K562 (cell line): ENCODE measurements around the gene LRRC15.

ENCODE experiments used
- CTCF ChIP-seq, 3 experiments: IDR thresholded peaks in 2 of 3; conservative IDR thresholded peaks in 1 of 3; 2 replicates each; pipeline ENCODE4 v1.5.1; 2011 to 2012; ENCODE audit warnings: low read length in 3 of 3, mild to moderate bottlenecking in 3 of 3, control low read depth in 2 of 3, improper control_type of control experiment in 1 of 3, inconsistent platforms in 1 of 3, low read depth in 1 of 3, mixed read lengths in 1 of 3, moderate library complexity in 1 of 3; ENCODE audit not compliant: insufficient read depth in 2 of 3
- LCOR ChIP-seq: sonication (generic); formaldehyde crosslinking; IDR thresholded peaks from 2 replicates; pipeline ENCODE4 v1.8.0; 2022; ENCODE audit warnings: mild to moderate bottlenecking, missing genetic modification reagents
- POLR2A ChIP-seq: fragments of 450-650 bp; conservative IDR thresholded peaks from 2 replicates; pipeline ENCODE4 v1.6.1; 2016
- WHSC1 ChIP-seq: IDR thresholded peaks from one replicate; pipeline ENCODE4 v1.6.1; 2012; ENCODE audit warnings: low read length, control low read depth, inconsistent platforms
- ZNF140 ChIP-seq: fragments of 250-450 bp; sonication (Bioruptor Pico); IDR thresholded peaks from 2 replicates; pipeline ENCODE4 v1.8.0; 2021; ENCODE audit warnings: moderate library complexity, mild to moderate bottlenecking, inconsistent platforms
- ZNF408 ChIP-seq: fragments of 250-450 bp; sonication (Bioruptor Pico); IDR thresholded peaks from 2 replicates; pipeline ENCODE4 v1.4.0; 2020; ENCODE audit warnings: low read depth, mild to moderate bottlenecking, moderate library complexity
- ZNF639 ChIP-seq, 2 experiments: fragments of 200-800 bp in 1 of 2; sonication (Bioruptor generic) in 1 of 2; sonication (generic) in 1 of 2; formaldehyde crosslinking in 1 of 2; IDR thresholded peaks in 1 of 2; conservative IDR thresholded peaks in 1 of 2; 2 replicates each; pipeline versions ENCODE4 v1.5.0 to v1.6.1; 2016 to 2020; ENCODE audit warnings: missing compliant biosample characterization in 1 of 2, missing genetic modification characterization in 1 of 2, missing genetic modification reagents in 1 of 2
- TF ChIP-seq, protein P1 (sequence below): fragments of 150-350 bp; conservative IDR thresholded peaks from 2 replicates; pipeline ENCODE4 v1.6.1; 2014; ENCODE audit warnings: low read length
- TF ChIP-seq, protein P2 (sequence below): sonication (generic); formaldehyde crosslinking; IDR thresholded peaks from 2 replicates; pipeline ENCODE4 v1.4.0; 2020; ENCODE audit warnings: mild to moderate bottlenecking, missing genetic modification reagents

DNA sequence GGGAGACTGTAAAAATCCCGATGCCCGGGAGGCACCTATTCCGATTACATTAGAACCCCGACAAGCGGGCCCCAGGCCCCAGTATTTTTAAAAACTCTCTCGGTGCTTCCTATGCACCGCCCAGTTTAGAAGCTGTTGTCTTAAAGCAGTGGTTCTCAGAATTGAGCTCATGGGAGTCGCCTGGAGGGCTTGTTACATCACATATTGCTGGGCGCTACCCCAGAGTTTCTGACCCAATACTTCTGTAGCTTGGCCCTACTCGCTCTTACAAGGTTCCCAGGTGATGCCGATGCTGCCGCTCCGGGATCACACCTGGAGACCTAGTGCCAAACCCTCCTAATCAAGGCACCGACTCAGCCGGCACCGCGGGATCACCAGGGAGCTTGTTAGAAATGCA lies 53.6 kb downstream of the LRRC15 start:
- no peak for TF ChIP-seq ZNF639 (CRISPR knock-in tag; conservative IDR thresholded peaks at IDR 0.05 in 1 of 2, IDR thresholded peaks at IDR 0.05 in 1 of 2)
- TF ChIP-seq ZNF408 (CRISPR knock-in tag) = no peak
- TF ChIP-seq LCOR = no peak
- TF ChIP-seq, protein P1, sequence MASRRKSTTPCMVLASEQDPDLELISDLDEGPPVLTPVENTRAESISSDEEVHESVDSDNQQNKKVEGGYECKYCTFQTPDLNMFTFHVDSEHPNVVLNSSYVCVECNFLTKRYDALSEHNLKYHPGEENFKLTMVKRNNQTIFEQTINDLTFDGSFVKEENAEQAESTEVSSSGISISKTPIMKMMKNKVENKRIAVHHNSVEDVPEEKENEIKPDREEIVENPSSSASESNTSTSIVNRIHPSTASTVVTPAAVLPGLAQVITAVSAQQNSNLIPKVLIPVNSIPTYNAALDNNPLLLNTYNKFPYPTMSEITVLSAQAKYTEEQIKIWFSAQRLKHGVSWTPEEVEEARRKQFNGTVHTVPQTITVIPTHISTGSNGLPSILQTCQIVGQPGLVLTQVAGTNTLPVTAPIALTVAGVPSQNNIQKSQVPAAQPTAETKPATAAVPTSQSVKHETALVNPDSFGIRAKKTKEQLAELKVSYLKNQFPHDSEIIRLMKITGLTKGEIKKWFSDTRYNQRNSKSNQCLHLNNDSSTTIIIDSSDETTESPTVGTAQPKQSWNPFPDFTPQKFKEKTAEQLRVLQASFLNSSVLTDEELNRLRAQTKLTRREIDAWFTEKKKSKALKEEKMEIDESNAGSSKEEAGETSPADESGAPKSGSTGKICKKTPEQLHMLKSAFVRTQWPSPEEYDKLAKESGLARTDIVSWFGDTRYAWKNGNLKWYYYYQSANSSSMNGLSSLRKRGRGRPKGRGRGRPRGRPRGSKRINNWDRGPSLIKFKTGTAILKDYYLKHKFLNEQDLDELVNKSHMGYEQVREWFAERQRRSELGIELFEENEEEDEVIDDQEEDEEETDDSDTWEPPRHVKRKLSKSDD = no peak
- no peak for TF ChIP-seq CTCF (IDR thresholded peaks at IDR 0.05 in 2 of 3, conservative IDR thresholded peaks at IDR 0.05 in 1 of 3; ENCODE audit: insufficient read depth in 2 of 3, low read depth in 1 of 3, low read length in 3 of 3)
- TF ChIP-seq, protein P2, sequence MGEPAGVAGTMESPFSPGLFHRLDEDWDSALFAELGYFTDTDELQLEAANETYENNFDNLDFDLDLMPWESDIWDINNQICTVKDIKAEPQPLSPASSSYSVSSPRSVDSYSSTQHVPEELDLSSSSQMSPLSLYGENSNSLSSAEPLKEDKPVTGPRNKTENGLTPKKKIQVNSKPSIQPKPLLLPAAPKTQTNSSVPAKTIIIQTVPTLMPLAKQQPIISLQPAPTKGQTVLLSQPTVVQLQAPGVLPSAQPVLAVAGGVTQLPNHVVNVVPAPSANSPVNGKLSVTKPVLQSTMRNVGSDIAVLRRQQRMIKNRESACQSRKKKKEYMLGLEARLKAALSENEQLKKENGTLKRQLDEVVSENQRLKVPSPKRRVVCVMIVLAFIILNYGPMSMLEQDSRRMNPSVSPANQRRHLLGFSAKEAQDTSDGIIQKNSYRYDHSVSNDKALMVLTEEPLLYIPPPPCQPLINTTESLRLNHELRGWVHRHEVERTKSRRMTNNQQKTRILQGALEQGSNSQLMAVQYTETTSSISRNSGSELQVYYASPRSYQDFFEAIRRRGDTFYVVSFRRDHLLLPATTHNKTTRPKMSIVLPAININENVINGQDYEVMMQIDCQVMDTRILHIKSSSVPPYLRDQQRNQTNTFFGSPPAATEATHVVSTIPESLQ (CRISPR knock-in tag) = no peak
- no peak for TF ChIP-seq WHSC1
- no peak for TF ChIP-seq POLR2A
- no peak for TF ChIP-seq ZNF140
